ENCODE results near the gene XG.
"Not testable (repeated sequence)": the region's sequence is repeated elsewhere in the genome, so short reads cannot be mapped to it uniquely, and the experiment has no call there.

The XG gene

GRCh38 chrX:2780472-2781225 is 28.8 kb downstream of the XG start:
- not testable (repeated sequence) for DNase-seq (ENCODE audit: low spot score)

DNA sequence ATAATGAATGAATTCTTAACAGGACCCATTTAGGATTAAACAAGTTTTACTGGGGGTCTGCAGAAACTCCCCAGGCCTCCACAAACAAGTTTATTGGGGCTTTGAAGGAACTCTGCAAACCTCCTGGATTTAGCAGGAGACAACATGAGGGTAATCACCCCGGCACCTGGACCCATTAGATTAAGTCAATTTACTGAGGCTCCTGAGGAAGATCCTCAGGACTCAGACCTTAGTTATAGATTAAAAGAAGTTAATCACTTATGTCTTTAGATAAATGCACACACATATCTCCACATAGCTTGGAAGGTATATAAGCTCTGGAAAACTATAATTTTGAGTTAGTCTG is 29.4 kb downstream of the XG start:
- DNase-seq (ENCODE audit: low spot score) = no peak

- no peak for DNase-seq (ENCODE audit: low spot score)
These were observed 29.9 kb downstream of the XG start for GRCh38 chrX:2781698-2782097.

- no peak for DNase-seq (ENCODE audit: low spot score)
These were observed 30.3 kb downstream of the XG start for GRCh38 chrX:2782171-2782570.

DNA sequence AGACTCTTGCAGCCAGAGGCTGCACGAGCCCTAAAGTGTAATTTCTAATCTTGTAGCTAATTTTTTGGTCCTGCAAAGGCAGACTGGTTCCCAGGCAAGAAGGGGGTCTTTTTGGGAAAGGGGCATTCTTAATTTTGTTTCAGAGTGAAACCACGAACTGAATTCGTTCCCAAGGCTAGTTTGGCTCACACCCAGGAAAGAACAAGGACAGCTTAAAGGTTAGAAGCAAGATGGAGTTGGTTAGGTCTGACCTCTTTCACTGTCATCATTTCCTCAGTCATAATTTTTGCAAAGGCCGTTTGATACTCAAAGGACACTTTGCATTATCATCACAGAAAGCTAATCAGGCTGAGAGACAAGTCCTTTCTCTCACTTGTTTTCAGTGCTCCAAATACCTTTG is 30.9 kb downstream of the XG start:
- no peak for DNase-seq (ENCODE audit: low spot score)

GRCh38 chrX:2784026-2784425 is 32.2 kb downstream of the XG start:
- DNase-seq (ENCODE audit: low spot score) = no peak

DNA sequence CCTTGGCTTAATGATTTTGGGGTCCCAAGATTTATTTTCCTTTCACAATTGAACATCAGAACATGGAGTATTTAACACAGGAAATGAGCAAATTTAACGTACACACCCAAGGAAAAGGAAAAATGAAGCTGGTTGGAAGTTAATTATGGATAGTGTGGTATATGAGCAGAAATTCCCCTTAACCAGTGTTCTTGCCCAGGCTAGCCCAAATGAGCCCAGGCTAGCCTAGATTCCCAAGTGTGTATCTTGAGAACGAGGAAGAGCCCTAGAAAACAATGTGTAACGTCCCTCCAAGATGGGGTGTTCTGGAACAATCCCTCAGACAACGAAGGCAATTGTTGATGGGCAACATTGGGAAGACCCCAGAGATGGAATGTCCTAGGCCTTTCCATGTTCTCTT is 33.7 kb downstream of the XG start:
- no peak for DNase-seq (ENCODE audit: low spot score)

DNA sequence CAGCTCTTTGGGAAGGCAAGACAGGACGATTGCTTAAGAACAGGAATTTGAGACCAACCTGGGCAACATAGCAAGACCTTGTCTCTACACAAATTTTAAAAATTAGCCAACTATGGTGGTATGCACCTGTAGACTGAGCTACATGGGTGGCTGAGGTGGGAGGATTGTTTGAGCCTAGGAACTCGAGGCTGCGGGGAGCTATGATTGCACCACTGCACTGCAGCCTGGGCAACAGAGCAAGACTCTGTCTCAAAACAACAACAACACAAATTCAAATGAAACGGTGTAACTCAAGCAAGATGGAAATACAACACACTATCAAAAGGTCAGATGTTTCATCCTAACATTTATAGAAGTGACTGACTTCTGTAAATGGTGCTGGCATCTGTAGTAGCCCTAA is 37.1 kb downstream of the XG start:
- no peak for DNase-seq (ENCODE audit: low spot score)

DNA sequence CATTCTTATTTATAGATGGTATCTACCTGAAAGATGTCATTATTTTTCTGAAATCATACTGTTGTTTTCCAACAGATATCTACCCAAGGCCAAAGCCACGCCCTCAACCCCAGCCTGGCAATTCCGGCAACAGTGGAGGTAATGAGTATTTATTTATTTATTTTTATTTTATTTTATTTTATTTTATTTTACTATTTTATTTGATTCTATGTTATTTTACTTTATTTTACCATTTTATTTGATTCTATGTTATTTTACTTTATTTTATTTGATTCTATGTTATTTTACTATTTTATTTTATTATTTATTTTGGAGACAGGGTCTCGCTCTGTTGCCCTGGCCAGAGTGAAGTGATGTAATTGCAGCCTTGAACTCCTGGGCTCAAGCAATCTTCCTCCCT is 37.7 kb downstream of the XG start:
- DNase-seq (ENCODE audit: low spot score) = no peak

- DNase-seq (ENCODE audit: low spot score) = no peak
These were observed 41.9 kb downstream of the XG start for GRCh38 chrX:2793752-2794151.

- no peak for DNase-seq (ENCODE audit: low spot score)
These were observed 42.5 kb downstream of the XG start for GRCh38 chrX:2794336-2794735.

- not testable (repeated sequence) for DNase-seq (ENCODE audit: low spot score)
These were observed 45.0 kb downstream of the XG start for GRCh38 chrX:2796808-2797207.

GRCh38 chrX:2799369-2799768 is 47.5 kb downstream of the XG start:
- DNase-seq (ENCODE audit: low spot score) = no peak

DNA sequence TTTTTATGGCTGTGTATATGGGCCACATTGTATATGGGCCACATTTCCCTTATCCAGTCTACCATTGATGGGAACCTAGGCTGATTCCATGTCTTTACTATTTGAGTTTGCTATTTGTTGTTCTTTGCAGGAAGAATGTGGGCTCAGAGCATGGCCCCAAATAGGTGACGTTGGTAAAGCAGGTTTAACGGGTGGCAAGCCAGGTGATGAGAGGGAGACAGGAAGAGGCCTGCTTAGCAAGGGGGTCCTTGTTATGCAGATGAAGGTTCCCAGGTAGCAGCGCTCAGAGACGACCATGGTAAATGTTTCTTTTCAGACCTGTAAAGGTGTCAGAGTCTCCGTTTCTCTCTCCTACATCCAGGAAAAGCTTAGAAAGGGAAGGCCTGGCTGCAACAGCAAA is 48.1 kb downstream of the XG start:
- DNase-seq (ENCODE audit: low spot score) = not testable (repeated sequence)

DNA sequence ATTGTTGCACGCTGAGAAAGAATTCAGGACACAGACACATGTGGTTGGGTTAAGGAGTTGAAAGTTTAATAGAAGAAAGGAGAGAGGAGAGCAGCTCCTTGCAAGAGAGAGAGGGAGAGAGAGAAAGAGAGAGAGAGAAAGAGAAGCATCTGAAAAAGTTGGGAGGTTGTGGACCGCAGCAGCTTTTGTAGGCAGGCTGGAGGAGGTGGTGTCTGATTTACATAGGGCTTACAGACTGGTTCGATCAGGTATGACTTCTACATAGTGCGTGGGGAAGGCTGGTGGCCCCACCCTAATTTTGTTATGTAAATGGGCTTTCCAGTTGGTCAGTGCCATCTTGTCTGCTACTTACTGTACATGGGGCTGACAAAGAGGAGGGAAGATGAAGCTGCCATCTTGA is 49.4 kb downstream of the XG start:
- DNase-seq (ENCODE audit: low spot score) = no peak

DNA sequence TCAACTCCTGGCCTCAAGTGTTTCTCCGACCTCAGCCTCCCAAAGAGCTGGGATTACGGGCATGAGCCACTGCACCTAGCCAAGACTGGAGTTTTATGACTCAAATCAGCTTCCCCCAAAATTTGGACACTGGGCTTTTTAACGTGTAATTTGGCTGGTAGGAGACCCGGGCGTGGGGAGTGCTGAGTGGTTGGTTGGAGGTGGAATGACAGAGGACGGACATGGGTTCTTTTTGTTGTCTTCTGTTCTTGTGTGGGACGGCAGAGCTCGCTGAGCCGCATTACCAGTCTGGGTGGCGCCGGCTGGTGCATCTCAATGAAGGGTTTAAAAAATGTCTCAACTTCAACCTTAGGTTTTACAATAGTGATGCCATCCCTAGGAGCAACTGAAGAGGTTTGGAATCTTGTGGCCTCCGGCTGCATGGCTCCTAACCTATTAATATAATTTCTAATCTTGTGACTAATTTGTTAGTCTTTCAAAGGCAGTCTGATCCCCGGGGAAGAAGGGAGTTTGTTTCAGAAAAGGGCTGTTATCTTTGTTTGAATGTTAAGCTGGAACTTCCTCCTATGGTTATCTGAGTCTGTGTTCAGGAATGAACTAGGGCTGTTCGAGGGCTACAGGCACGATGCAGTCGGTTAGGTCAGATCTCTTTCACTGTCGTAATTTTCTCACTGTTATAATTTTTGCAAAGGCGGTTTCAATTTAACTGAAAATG is 50.7 kb downstream of the XG start:
- DNase-seq (ENCODE audit: low spot score) = not testable (repeated sequence)

GRCh38 chrX:2803486-2803885 is 51.6 kb downstream of the XG start:
- DNase-seq (ENCODE audit: low spot score) = not testable (repeated sequence)

- not testable (repeated sequence) for DNase-seq (ENCODE audit: low spot score)
These were observed 52.4 kb downstream of the XG start for GRCh38 chrX:2804106-2804843.

DNA sequence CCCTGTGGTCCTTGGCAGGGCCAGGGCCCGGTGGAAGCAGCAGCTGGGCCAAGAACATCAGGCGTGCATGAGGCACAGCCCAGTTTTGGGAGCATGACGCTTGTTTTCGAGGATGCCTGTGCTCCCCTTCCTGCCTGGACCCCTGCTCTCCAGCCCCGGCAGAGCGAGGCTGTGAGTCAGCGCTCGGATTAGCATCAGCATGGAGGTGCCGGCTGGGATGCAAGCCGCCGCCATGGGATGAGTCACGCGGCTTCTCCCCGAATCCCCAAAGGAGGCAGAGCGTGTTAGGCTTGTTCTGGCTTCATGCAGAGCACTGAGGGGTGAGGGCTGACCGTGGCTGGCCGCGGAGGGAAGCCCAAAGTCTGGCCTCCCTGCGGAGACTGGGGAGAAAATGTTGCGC is 53.0 kb downstream of the XG start:
- not testable (repeated sequence) for DNase-seq (ENCODE audit: low spot score)

DNA sequence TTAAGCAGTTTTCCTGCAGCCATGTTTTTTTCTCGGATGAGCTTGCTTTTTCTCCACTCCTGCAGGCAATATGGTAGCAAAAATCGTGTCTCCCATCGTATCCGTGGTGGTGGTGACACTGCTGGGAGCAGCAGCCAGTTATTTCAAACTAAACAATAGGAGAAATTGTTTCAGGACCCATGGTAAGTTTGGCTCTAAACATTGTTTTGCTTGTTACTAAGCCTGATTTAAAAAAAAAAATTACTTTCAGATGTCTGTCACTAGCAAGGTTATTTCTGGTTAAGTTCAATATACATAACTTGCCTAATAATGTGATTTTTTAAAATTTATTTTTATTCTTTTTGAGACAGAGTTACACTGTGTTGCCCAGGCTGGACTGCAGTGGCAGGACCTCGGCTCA is 59.4 kb downstream of the XG start:
- no peak for DNase-seq (ENCODE audit: low spot score)

DNA sequence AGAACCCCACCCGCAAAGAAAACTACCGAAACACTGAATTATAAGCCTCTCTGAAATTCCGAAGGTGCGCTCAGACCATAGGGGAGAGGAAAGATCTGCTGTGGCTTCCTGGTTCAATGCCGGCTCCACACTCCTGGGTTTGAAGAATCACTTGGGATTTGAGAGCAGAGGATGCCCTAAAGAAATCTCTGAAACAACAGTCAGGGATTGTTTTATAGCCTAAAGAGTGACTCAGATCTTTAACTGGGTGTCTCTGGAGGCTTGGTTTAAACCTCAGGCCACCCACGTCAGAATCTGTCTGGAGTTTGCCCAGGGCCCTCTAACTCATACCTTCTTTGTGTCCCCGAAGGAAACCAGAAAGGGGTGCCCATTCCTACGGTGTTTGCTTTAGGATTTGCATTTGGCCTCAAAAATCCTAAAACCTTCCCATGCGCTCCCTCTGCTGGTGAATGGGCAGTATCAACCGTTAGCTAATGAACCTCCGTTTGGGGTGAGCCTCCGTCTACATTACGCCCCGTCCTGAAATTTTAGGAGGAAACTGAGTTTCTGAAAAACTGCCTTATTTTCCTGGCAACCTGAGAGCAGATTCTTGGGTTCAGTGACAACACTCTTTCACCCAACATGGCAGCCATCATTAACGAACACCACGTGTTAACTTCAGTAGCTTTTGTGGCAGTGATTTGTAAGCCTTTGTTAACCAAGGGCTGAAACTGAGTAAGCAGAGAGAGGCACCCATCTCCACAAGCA is 60.5 kb downstream of the XG start:
- DNase-seq (ENCODE audit: low spot score) = not testable (repeated sequence)

GRCh38 chrX:2817036-2817435 is 65.2 kb downstream of the XG start:
- DNase-seq (ENCODE audit: low spot score) = no peak

Data from GM03348 (cell line).